ENCODE data around the gene TUT4. TPM values are rescaled to one million over a fixed set of nuclear protein-coding genes. Genes with fewer than 3 reads are reported as not detected.

Gene TUT4
- polyA plus RNA-seq, 2 donors = 14.5 to 15.4 TPM

DNA sequence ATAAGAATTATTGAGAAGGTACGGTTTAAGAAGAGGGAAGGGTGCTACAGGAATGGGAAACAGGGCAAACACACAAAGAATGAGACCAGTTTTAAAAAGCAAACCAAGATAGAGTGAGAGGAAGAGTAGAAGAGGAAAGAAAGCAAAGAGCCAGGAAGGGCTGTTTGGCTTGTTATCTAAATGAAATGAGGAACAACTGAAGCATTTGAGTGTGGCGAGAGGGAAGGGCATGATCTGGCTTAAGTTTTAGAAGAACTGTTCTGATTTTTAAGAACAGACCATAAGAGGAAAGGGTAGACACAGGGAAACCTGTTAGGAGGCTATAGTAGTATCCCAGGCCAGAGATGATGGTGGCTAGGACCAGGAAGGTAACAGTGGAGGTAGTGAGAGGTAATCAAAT, 73.8 kb downstream of the TUT4 start:
- Histone ChIP-seq H3K27ac (ENCODE audit: low read depth in 2 of 2, low read length in 1 of 2) (no peak overlapping the region), H3K27me3 (ENCODE audit: control insufficient read depth in 1 of 2, insufficient read depth in 2 of 2, low read length in 2 of 2) (no peaks in the 10 kb centered on the region), H3K9me3 (ENCODE audit: control insufficient read depth in 2 of 2, insufficient read depth in 1 of 2, low read depth in 1 of 2, low read length in 1 of 2) (no peaks in the 10 kb centered on the region), H3K4me1 (ENCODE audit: control insufficient read depth in 2 of 2, insufficient read depth in 2 of 2, low read length in 1 of 2) (no peaks in the 10 kb centered on the region), H3K36me3 (ENCODE audit: control insufficient read depth in 2 of 2, insufficient read depth in 2 of 2, low read length in 1 of 2) (peaks cover 0 to 2% of the 10 kb centered on the region in 2 donors), H3K4me3 (ENCODE audit: low read depth in 1 of 2, low read length in 2 of 2) (no peak overlapping the region)
- WGBS, 2 donors = 92 to 96% methylated on average over 2 of the region's 2 CpGs

DNA sequence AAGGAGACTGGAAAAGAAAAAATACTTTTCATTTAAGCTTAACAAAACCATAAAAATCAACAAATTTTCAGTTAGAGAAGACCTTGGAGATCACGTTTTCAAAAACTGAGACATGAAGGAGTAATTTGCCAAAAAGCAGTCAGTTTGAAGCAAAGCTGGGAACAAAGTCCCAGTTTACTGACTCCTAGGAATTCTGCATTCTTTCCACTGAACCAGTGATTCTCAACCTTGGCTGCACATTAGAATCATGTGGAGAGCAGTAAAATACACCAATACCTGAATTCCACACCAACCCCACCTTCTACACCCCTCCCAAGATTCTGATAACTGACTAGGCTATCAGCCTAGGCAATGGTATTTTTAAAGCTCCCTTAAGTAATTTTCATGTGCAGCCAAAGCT, 75.0 kb downstream of the TUT4 start:
- H3K4me3 ChIP-seq (ENCODE audit: low read depth in 1 of 2, low read length in 2 of 2) = no peak overlapping the region
- no peaks in the 10 kb centered on the region for H3K9me3 ChIP-seq (ENCODE audit: control insufficient read depth in 2 of 2, insufficient read depth in 1 of 2, low read depth in 1 of 2, low read length in 1 of 2)
- H3K4me1 ChIP-seq (ENCODE audit: control insufficient read depth in 2 of 2, insufficient read depth in 2 of 2, low read length in 1 of 2) = no peaks in the 10 kb centered on the region
- 83 to 92% methylated on average over 1 of the region's 1 CpG for WGBS, 2 donors
- H3K27me3 ChIP-seq (ENCODE audit: control insufficient read depth in 1 of 2, insufficient read depth in 2 of 2, low read length in 2 of 2) = no peaks in the 10 kb centered on the region
- H3K36me3 ChIP-seq (ENCODE audit: control insufficient read depth in 2 of 2, insufficient read depth in 2 of 2, low read length in 1 of 2) = peaks cover 0 to 2% of the 10 kb centered on the region in 2 donors
- H3K27ac ChIP-seq (ENCODE audit: low read depth in 2 of 2, low read length in 1 of 2) = no peak overlapping the region

DNA sequence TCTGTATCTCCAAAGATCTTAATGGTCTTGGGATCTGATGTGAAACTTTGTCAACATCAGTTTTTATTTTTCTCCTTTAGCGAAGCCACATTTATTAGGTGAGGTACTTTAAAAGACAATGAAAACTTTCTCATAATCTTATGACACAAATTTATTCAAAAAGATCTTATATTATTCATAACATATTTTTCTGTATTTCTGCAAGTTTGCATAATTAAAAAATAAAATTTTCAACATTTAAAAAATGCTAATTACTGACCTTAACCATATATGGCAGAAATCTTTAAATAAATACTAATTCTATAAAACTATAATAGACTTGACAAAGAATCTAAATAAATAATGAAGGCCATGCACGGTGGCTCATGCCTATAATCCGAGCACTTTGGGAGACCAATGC, 75.9 kb downstream of the TUT4 start:
- H3K4me1 ChIP-seq (ENCODE audit: control insufficient read depth in 2 of 2, insufficient read depth in 2 of 2, low read length in 1 of 2) = no peaks in the 10 kb centered on the region

GRCh38 chr1:52474807-52475206, 78.1 kb downstream of the TUT4 start:
- Histone ChIP-seq H3K4me1 (ENCODE audit: control insufficient read depth in 2 of 2, insufficient read depth in 2 of 2, low read length in 1 of 2) (no peaks in the 10 kb centered on the region), H3K27ac (ENCODE audit: low read depth in 2 of 2, low read length in 1 of 2) (no peak overlapping the region), H3K27me3 (ENCODE audit: control insufficient read depth in 1 of 2, insufficient read depth in 2 of 2, low read length in 2 of 2) (no peaks in the 10 kb centered on the region), H3K4me3 (ENCODE audit: low read depth in 1 of 2, low read length in 2 of 2) (no peak overlapping the region), H3K36me3 (ENCODE audit: control insufficient read depth in 2 of 2, insufficient read depth in 2 of 2, low read length in 1 of 2) (peaks cover 0 to 2% of the 10 kb centered on the region in 2 donors), H3K9me3 (ENCODE audit: control insufficient read depth in 2 of 2, insufficient read depth in 1 of 2, low read depth in 1 of 2, low read length in 1 of 2) (no peaks in the 10 kb centered on the region)
- 89% methylated on average over 4 of the region's 4 CpGs for WGBS, 2 donors

More for the DNA sequence above, 75.9 kb downstream of the TUT4 start:
- no peaks in the 10 kb centered on the region for H3K9me3 ChIP-seq (ENCODE audit: control insufficient read depth in 2 of 2, insufficient read depth in 1 of 2, low read depth in 1 of 2, low read length in 1 of 2)
- H3K27me3 ChIP-seq (ENCODE audit: control insufficient read depth in 1 of 2, insufficient read depth in 2 of 2, low read length in 2 of 2) = no peaks in the 10 kb centered on the region
- WGBS, 2 donors = 91 to 95% methylated on average over 3 of the region's 3 CpGs
- no peak overlapping the region for H3K27ac ChIP-seq (ENCODE audit: low read depth in 2 of 2, low read length in 1 of 2)
- peaks cover 0 to 2% of the 10 kb centered on the region in 2 donors for H3K36me3 ChIP-seq (ENCODE audit: control insufficient read depth in 2 of 2, insufficient read depth in 2 of 2, low read length in 1 of 2)
- no peak overlapping the region for H3K4me3 ChIP-seq (ENCODE audit: low read depth in 1 of 2, low read length in 2 of 2)

- H3K4me1 ChIP-seq (ENCODE audit: control insufficient read depth in 2 of 2, insufficient read depth in 2 of 2, low read length in 1 of 2) = no peaks in the 10 kb centered on the region
- H3K9me3 ChIP-seq (ENCODE audit: control insufficient read depth in 2 of 2, insufficient read depth in 1 of 2, low read depth in 1 of 2, low read length in 1 of 2) = no peaks in the 10 kb centered on the region
- no peak overlapping the region for H3K4me3 ChIP-seq (ENCODE audit: low read depth in 1 of 2, low read length in 2 of 2)
- H3K27ac ChIP-seq (ENCODE audit: low read depth in 2 of 2, low read length in 1 of 2) = no peak overlapping the region
- peaks cover 0 to 2% of the 10 kb centered on the region in 2 donors for H3K36me3 ChIP-seq (ENCODE audit: control insufficient read depth in 2 of 2, insufficient read depth in 2 of 2, low read length in 1 of 2)
- no peaks in the 10 kb centered on the region for H3K27me3 ChIP-seq (ENCODE audit: control insufficient read depth in 1 of 2, insufficient read depth in 2 of 2, low read length in 2 of 2)
Observed at GRCh38 chr1:52473039-52473438, 79.9 kb downstream of the TUT4 start.

GRCh38 chr1:52472384-52472783, 80.5 kb downstream of the TUT4 start:
- no peak overlapping the region for H3K27ac ChIP-seq (ENCODE audit: low read depth in 2 of 2, low read length in 1 of 2)
- no peaks in the 10 kb centered on the region for H3K4me1 ChIP-seq (ENCODE audit: control insufficient read depth in 2 of 2, insufficient read depth in 2 of 2, low read length in 1 of 2)
- WGBS, 2 donors = 90 to 96% methylated on average over 1 of the region's 1 CpG
- no peaks in the 10 kb centered on the region for H3K27me3 ChIP-seq (ENCODE audit: control insufficient read depth in 1 of 2, insufficient read depth in 2 of 2, low read length in 2 of 2)
- H3K4me3 ChIP-seq (ENCODE audit: low read depth in 1 of 2, low read length in 2 of 2) = no peak overlapping the region
- H3K9me3 ChIP-seq (ENCODE audit: control insufficient read depth in 2 of 2, insufficient read depth in 1 of 2, low read depth in 1 of 2, low read length in 1 of 2) = no peaks in the 10 kb centered on the region
- peaks cover 0 to 2% of the 10 kb centered on the region in 2 donors for H3K36me3 ChIP-seq (ENCODE audit: control insufficient read depth in 2 of 2, insufficient read depth in 2 of 2, low read length in 1 of 2)

GRCh38 chr1:52469108-52469507, 83.8 kb downstream of the TUT4 start:
- WGBS, 2 donors = 95 to 97% methylated on average over 2 of the region's 2 CpGs
- Histone ChIP-seq H3K27ac (ENCODE audit: low read depth in 2 of 2, low read length in 1 of 2) (no peak overlapping the region), H3K9me3 (ENCODE audit: control insufficient read depth in 2 of 2, insufficient read depth in 1 of 2, low read depth in 1 of 2, low read length in 1 of 2) (no peaks in the 10 kb centered on the region), H3K27me3 (ENCODE audit: control insufficient read depth in 1 of 2, insufficient read depth in 2 of 2, low read length in 2 of 2) (no peaks in the 10 kb centered on the region), H3K36me3 (ENCODE audit: control insufficient read depth in 2 of 2, insufficient read depth in 2 of 2, low read length in 1 of 2) (no peaks in the 10 kb centered on the region), H3K4me3 (ENCODE audit: low read depth in 1 of 2, low read length in 2 of 2) (no peak overlapping the region), H3K4me1 (ENCODE audit: control insufficient read depth in 2 of 2, insufficient read depth in 2 of 2, low read length in 1 of 2) (no peaks in the 10 kb centered on the region)

DNA sequence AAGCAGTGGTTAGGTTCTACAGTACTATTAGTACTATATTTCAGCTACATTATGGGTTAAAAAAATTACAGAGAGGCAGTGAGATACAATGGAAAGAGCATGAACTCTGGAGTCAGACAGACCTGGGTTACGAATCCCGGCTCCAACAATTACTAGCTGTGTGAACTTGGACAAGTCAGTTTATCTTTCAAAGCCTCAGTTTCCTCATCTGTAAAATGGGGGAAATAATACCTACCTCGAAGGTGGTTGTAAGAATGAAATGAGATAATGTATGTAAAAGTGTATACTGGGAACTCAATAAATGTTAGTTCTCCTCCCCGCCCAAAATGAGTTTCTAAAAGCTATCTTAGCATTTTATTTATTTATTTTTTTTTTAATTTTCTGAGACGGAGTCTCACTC, 89.0 kb downstream of the TUT4 start:
- H3K27me3 ChIP-seq (ENCODE audit: control insufficient read depth in 1 of 2, insufficient read depth in 2 of 2, low read length in 2 of 2) = no peaks in the 10 kb centered on the region
- no peaks in the 10 kb centered on the region for H3K9me3 ChIP-seq (ENCODE audit: control insufficient read depth in 2 of 2, insufficient read depth in 1 of 2, low read depth in 1 of 2, low read length in 1 of 2)
- no peak overlapping the region for H3K4me3 ChIP-seq (ENCODE audit: low read depth in 1 of 2, low read length in 2 of 2)
- no peak overlapping the region for H3K27ac ChIP-seq (ENCODE audit: low read depth in 2 of 2, low read length in 1 of 2)
- H3K36me3 ChIP-seq (ENCODE audit: control insufficient read depth in 2 of 2, insufficient read depth in 2 of 2, low read length in 1 of 2) = no peaks in the 10 kb centered on the region
- H3K4me1 ChIP-seq (ENCODE audit: control insufficient read depth in 2 of 2, insufficient read depth in 2 of 2, low read length in 1 of 2) = no peaks in the 10 kb centered on the region
- WGBS, 2 donors = 97% methylated on average over 5 of the region's 5 CpGs

DNA sequence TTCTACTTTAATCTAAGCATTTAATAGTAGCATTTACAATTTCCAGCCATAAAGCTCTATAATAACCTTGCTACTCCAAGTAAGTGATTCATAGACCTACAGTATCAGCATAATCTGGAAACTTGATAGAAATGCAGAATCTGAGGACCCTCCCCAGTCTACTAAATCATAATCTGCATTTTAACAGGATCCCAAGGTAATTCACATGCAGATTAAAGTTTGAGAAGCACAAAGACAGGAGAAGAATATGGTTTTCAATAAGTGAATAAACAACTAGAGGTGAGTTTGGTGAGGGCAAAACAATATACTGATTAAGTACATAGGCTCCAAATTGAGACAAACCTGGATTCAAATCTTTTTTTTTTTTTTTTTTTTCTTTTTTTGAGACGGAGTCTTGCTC, 91.1 kb downstream of the TUT4 start:
- Histone ChIP-seq H3K36me3 (ENCODE audit: control insufficient read depth in 2 of 2, insufficient read depth in 2 of 2, low read length in 1 of 2) (no peaks in the 10 kb centered on the region), H3K4me1 (ENCODE audit: control insufficient read depth in 2 of 2, insufficient read depth in 2 of 2, low read length in 1 of 2) (no peaks in the 10 kb centered on the region), H3K27me3 (ENCODE audit: control insufficient read depth in 1 of 2, insufficient read depth in 2 of 2, low read length in 2 of 2) (no peaks in the 10 kb centered on the region), H3K27ac (ENCODE audit: low read depth in 2 of 2, low read length in 1 of 2) (no peak overlapping the region), H3K4me3 (ENCODE audit: low read depth in 1 of 2, low read length in 2 of 2) (no peak overlapping the region), H3K9me3 (ENCODE audit: control insufficient read depth in 2 of 2, insufficient read depth in 1 of 2, low read depth in 1 of 2, low read length in 1 of 2) (no peaks in the 10 kb centered on the region)
- 94 to 100% methylated on average over 1 of the region's 1 CpG for WGBS, 2 donors

DNA sequence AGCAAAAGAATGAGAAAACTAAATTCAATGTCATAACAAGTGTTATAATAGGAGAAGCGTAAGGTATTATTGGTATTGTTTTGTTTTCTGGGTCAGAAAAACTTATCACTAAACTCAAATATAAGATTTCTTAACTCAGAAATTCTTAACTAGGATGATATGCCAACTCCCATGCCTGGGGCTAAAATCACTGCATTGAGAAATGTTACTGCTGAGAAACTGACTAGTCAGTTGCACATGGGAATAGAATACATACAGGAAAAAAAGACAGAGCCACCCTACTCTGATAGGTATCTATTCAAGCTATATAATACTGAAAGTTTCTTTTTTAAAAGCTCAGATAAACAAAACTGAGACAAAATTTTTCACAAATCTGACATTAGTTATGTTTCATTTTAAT, 92.2 kb downstream of the TUT4 start:
- H3K9me3 ChIP-seq (ENCODE audit: control insufficient read depth in 2 of 2, insufficient read depth in 1 of 2, low read depth in 1 of 2, low read length in 1 of 2) = no peaks in the 10 kb centered on the region
- no peak overlapping the region for H3K27ac ChIP-seq (ENCODE audit: low read depth in 2 of 2, low read length in 1 of 2)
- no peaks in the 10 kb centered on the region for H3K27me3 ChIP-seq (ENCODE audit: control insufficient read depth in 1 of 2, insufficient read depth in 2 of 2, low read length in 2 of 2)
- H3K4me1 ChIP-seq (ENCODE audit: control insufficient read depth in 2 of 2, insufficient read depth in 2 of 2, low read length in 1 of 2) = no peaks in the 10 kb centered on the region
- 92 to 96% methylated on average over 1 of the region's 1 CpG for WGBS, 2 donors
- H3K36me3 ChIP-seq (ENCODE audit: control insufficient read depth in 2 of 2, insufficient read depth in 2 of 2, low read length in 1 of 2) = no peaks in the 10 kb centered on the region
- H3K4me3 ChIP-seq (ENCODE audit: low read depth in 1 of 2, low read length in 2 of 2) = no peak overlapping the region

All from esophagus (tissue), 2 donors.